Measurements from ENCODE around the gene OR10X1. TPM values are rescaled to one million over a fixed set of nuclear protein-coding genes. Genes with fewer than 3 reads are reported as not detected.

Gene OR10X1, protein sequence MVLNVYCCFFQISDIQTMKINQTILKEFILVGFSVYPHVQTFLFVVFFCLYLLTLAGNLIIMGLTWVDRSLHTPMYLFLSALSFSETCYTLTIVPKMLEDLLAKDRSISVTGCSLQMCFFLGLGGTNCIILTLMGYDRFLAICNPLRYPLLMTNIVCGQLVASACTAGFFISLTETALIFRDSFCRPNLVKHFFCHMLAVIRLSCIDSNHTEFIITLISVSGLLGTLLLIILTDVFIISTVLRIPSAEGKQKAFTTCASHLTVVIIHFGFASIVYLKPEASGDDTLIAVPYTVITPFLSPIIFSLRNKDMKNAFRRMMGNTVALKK
- not detected for polyA plus RNA-seq (2013, experiment 1 of 2)
- not detected for polyA plus RNA-seq (2013, experiment 2 of 2)

DNA sequence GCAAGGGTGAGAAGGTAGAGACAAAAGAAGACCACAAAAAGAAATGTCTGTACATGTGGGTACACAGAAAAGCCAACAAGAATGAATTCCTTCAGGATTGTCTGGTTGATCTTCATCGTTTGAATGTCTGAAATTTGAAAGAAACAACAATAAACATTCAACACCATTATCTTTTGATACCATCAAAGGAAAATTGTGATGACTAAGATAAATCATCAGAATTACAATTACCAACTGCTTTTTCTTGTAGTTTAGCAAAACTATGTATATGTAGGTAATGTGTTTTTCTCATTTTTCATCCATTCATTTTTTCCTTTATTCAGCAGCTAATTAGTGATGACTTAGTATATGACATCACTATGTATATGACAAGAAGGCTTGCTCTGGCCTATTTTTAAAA, at the start of gene OR10X1:
OR10X1 (minus strand) TSS at position 167 of the 400 bp plus-strand sequence; CDS start at position 167, 0 bp downstream.
- no peak within 1 kb of the TSS for H3K27ac ChIP-seq (ENCODE audit: low read depth, low read length, severe bottlenecking)
- peaks cover 6% of the 10 kb centered on the region for H3K4me1 ChIP-seq (ENCODE audit: control insufficient read depth, insufficient read depth, low read length, poor library complexity, severe bottlenecking)
- WGBS, 2 experiments (ENCODE audit: insufficient coverage in 2 of 2): no CpG with 5 or more reads among the region's 1 CpG
- no peaks in the 10 kb centered on the region for H3K36me3 ChIP-seq (ENCODE audit: control insufficient read depth, insufficient read depth, low read length)
- H3K4me3 ChIP-seq (ENCODE audit: extremely low read depth, insufficient read depth, low read length, poor library complexity, severe bottlenecking): no peak within 1 kb of the TSS
- no peaks in the 10 kb centered on the region for H3K9me3 ChIP-seq (ENCODE audit: control insufficient read depth, low read length)

DNA sequence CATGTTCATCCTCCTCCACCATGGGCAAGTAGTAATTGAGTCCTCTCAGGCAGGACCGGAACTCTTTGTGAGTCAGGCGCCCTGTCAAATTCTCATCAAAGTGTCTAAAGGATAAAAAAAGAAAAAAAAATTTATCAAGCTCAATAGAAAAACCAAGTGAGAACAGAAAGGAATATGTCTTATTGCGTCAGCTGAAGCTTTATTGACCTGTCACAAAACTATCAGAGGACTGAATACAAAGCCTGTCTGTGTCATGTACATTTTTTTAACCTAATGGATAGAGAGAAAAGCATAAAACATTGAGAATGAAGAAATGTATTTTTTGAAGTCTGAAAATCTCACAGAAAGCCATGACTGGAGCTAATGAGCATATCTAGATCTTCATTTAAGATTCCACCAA, 34.1 kb upstream of the OR10X1 start:
- H3K36me3 ChIP-seq (ENCODE audit: control insufficient read depth, insufficient read depth, low read length): no peaks in the 10 kb centered on the region
- H3K4me3 ChIP-seq (ENCODE audit: extremely low read depth, insufficient read depth, low read length, poor library complexity, severe bottlenecking): no peak overlapping the region
- WGBS, 2 experiments (ENCODE audit: insufficient coverage in 2 of 2): 80 to 100% methylated on average over 1 of the region's 3 CpGs
- H3K4me1 ChIP-seq (ENCODE audit: control insufficient read depth, insufficient read depth, low read length, poor library complexity, severe bottlenecking): peaks cover 6% of the 10 kb centered on the region
- H3K27ac ChIP-seq (ENCODE audit: low read depth, low read length, severe bottlenecking): no peak overlapping the region
- H3K9me3 ChIP-seq (ENCODE audit: control insufficient read depth, low read length): no peaks in the 10 kb centered on the region

DNA sequence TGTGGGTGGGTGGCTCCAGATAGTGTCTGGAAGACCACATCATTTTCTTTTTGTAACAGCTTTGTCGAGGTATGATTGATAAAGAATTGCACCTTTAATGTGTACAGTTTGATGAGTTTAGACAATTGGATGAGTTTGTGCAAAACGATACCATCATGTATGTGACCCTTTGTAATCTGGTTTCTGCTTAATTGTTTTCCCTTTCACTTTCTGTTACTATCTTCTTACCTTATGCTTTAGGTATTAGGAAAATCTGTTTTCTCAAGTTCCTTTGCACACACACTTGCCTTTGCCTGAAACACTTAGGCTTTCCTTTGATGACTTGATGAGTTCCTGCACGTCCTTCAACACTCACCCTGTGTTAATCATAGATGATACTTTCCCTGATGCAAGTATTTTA, 32.2 kb upstream of the OR10X1 start:
- Histone ChIP-seq H3K36me3 (ENCODE audit: control insufficient read depth, insufficient read depth, low read length) (no peaks in the 10 kb centered on the region), H3K4me1 (ENCODE audit: control insufficient read depth, insufficient read depth, low read length, poor library complexity, severe bottlenecking) (peaks cover 13% of the 10 kb centered on the region), H3K9me3 (ENCODE audit: control insufficient read depth, low read length) (no peaks in the 10 kb centered on the region), H3K27ac (ENCODE audit: low read depth, low read length, severe bottlenecking) (no peak overlapping the region), H3K4me3 (ENCODE audit: extremely low read depth, insufficient read depth, low read length, poor library complexity, severe bottlenecking) (no peak overlapping the region)
- WGBS, 2 experiments (ENCODE audit: insufficient coverage in 2 of 2): 78% methylated on average over 1 of the region's 3 CpGs; no CpG with 5 or more reads in 1 of the 2 experiments

DNA sequence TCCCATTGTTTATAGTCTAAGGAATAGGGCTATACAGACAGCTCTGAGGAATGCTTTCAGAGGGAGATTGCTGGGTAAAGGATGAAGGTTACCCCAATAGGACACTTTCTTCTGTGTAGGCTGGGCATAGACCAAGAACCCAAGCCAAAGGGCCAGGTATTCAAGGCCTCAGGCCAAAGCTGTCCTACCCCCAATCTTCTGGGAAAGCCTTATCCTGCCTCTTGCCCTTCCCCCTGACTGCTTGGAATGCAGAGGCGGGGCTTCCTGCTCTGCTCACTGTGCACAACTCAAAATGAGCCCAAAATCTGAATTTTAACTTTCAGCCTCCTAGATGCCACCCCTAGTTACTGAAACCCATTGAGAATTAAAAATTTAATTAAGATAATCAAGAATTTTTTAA, 27.6 kb upstream of the OR10X1 start:
- WGBS, 2 experiments (ENCODE audit: insufficient coverage in 2 of 2): 71% methylated on average over 1 of the region's 1 CpG; no CpG with 5 or more reads in 1 of the 2 experiments
- Histone ChIP-seq H3K27ac (ENCODE audit: low read depth, low read length, severe bottlenecking) (no peak overlapping the region), H3K4me1 (ENCODE audit: control insufficient read depth, insufficient read depth, low read length, poor library complexity, severe bottlenecking) (peaks cover 13% of the 10 kb centered on the region), H3K36me3 (ENCODE audit: control insufficient read depth, insufficient read depth, low read length) (no peaks in the 10 kb centered on the region), H3K4me3 (ENCODE audit: extremely low read depth, insufficient read depth, low read length, poor library complexity, severe bottlenecking) (no peak overlapping the region), H3K9me3 (ENCODE audit: control insufficient read depth, low read length) (no peaks in the 10 kb centered on the region)

GRCh38 chr1:158604968-158605367, 25.3 kb upstream of the OR10X1 start, which contains the start of gene OR10Z1:
Gene OR10Z1 (plus strand): TSS chr1:158605268. CDS start chr1:158606439, 1,171 bp downstream.
- Histone ChIP-seq H3K27ac (ENCODE audit: low read depth, low read length, severe bottlenecking) (no peak within 1 kb of the TSS), H3K36me3 (ENCODE audit: control insufficient read depth, insufficient read depth, low read length) (no peaks in the 10 kb centered on the region), H3K9me3 (ENCODE audit: control insufficient read depth, low read length) (no peaks in the 10 kb centered on the region), H3K4me1 (ENCODE audit: control insufficient read depth, insufficient read depth, low read length, poor library complexity, severe bottlenecking) (peaks cover 13% of the 10 kb centered on the region), H3K4me3 (ENCODE audit: extremely low read depth, insufficient read depth, low read length, poor library complexity, severe bottlenecking) (no peak within 1 kb of the TSS)
- 71 to 100% methylated on average over 1 of the region's 1 CpG for WGBS, 2 experiments (ENCODE audit: insufficient coverage in 2 of 2)

- WGBS, 2 experiments (ENCODE audit: insufficient coverage in 2 of 2): no CpG with 5 or more reads among the region's 2 CpGs
- Histone ChIP-seq H3K9me3 (ENCODE audit: control insufficient read depth, low read length) (no peaks in the 10 kb centered on the region), H3K4me3 (ENCODE audit: extremely low read depth, insufficient read depth, low read length, poor library complexity, severe bottlenecking) (no peak overlapping the region)
These were observed 21.0 kb upstream of the OR10X1 start for GRCh38 chr1:158600735-158601134.

DNA sequence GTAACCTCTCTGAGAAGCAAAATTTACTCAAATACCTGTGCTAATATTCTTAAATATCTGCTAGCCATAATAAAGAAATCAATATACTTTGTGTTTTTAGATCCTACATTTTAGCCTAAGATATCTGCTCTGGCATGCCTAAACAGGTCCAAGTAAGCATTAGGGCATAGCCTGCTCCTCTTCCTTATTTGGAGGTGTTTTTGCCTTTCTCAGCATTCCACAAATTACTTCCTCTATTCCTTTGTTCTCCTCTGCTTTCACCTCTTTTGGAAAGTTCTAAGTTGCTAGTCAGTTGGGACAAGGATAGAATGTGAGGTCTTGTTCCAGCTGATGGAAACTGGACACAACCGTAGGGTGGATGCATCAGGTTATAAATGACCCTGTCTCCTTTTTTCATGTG, 7.2 kb upstream of the OR10X1 start:
- Histone ChIP-seq H3K4me3 (ENCODE audit: extremely low read depth, insufficient read depth, low read length, poor library complexity, severe bottlenecking) (no peak overlapping the region), H3K36me3 (ENCODE audit: control insufficient read depth, insufficient read depth, low read length) (no peaks in the 10 kb centered on the region), H3K4me1 (ENCODE audit: control insufficient read depth, insufficient read depth, low read length, poor library complexity, severe bottlenecking) (peaks cover 1% of the 10 kb centered on the region), H3K27ac (ENCODE audit: low read depth, low read length, severe bottlenecking) (no peak overlapping the region), H3K9me3 (ENCODE audit: control insufficient read depth, low read length) (peaks cover 7% of the 10 kb centered on the region)
- WGBS, 2 experiments (ENCODE audit: insufficient coverage in 2 of 2): 92 to 100% methylated on average over 1 of the region's 1 CpG

More at GRCh38 chr1:158600735-158601134, 21.0 kb upstream of the OR10X1 start:
- H3K27ac ChIP-seq (ENCODE audit: low read depth, low read length, severe bottlenecking): no peak overlapping the region
- H3K36me3 ChIP-seq (ENCODE audit: control insufficient read depth, insufficient read depth, low read length): no peaks in the 10 kb centered on the region
- H3K4me1 ChIP-seq (ENCODE audit: control insufficient read depth, insufficient read depth, low read length, poor library complexity, severe bottlenecking): no peaks in the 10 kb centered on the region

DNA sequence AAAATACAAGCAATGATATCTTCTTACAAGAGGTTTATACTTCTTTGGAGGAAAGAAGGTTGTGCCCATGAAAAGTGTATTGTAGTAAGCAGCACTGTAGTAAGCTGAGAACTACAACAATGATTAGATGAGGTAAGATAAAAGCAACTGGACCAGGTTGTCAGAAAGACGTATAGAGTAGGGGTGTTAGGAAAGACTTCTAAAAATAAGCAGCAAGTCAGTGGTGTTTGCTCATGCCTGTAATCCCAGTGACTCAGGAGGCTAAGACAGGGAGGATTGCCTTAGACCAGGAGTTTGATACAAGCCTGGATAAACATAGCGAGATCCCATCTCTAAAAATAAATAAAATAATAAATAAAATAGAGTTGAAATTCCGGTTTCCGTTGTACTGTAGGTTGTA, 4.3 kb upstream of the OR10X1 start:
- Histone ChIP-seq H3K36me3 (ENCODE audit: control insufficient read depth, insufficient read depth, low read length) (no peaks in the 10 kb centered on the region), H3K27ac (ENCODE audit: low read depth, low read length, severe bottlenecking) (no peak overlapping the region), H3K9me3 (ENCODE audit: control insufficient read depth, low read length) (peaks cover 7% of the 10 kb centered on the region), H3K4me1 (ENCODE audit: control insufficient read depth, insufficient read depth, low read length, poor library complexity, severe bottlenecking) (peaks cover 6% of the 10 kb centered on the region), H3K4me3 (ENCODE audit: extremely low read depth, insufficient read depth, low read length, poor library complexity, severe bottlenecking) (no peak overlapping the region)
- WGBS, 2 experiments (ENCODE audit: insufficient coverage in 2 of 2): 77% methylated on average over 1 of the region's 4 CpGs; no CpG with 5 or more reads in 1 of the 2 experiments

DNA sequence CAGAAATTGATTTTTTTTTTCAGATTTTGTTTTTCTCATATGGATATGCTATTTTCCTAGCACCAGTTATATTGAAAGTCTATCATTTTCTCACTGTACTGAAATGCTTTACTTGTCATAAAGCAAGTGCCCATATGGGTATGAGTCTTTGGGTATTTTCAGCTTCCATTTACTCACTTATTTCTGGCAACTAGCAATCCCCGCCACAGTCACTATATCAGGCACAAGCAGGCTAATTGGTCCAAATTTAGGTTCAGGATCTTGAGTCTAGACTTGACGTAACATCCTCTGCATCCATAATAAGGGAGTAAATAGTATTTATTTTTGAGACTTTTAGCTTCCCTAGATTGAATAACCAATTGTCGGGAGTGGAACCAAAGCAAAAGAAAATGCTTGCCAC, 2.1 kb downstream of the OR10X1 start:
- Histone ChIP-seq H3K4me1 (ENCODE audit: control insufficient read depth, insufficient read depth, low read length, poor library complexity, severe bottlenecking) (peaks cover 6% of the 10 kb centered on the region), H3K36me3 (ENCODE audit: control insufficient read depth, insufficient read depth, low read length) (no peaks in the 10 kb centered on the region), H3K27ac (ENCODE audit: low read depth, low read length, severe bottlenecking) (no peak overlapping the region), H3K9me3 (ENCODE audit: control insufficient read depth, low read length) (no peaks in the 10 kb centered on the region), H3K4me3 (ENCODE audit: extremely low read depth, insufficient read depth, low read length, poor library complexity, severe bottlenecking) (no peak overlapping the region)
- WGBS, 2 experiments (ENCODE audit: insufficient coverage in 2 of 2): 83 to 100% methylated on average over 1 of the region's 3 CpGs

DNA sequence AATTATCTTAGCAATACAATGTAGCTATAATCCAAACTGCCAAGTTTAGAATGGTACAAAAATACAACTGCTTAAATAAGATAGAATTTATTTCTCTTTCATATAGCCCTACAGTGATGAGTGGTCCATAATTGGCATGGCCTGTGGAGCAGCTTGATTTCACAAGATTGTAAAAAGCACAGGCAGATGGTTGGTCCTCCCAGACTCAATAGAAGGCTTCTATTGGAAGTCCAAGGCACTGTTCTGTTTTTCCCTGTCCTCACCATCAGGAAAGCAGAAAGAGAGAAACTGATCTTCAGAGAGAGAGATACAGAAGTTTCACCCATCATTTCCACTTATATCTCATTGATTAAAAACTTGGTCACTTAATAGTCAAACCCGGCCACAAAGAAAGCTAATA, 7.5 kb downstream of the OR10X1 start:
- no peaks in the 10 kb centered on the region for H3K36me3 ChIP-seq (ENCODE audit: control insufficient read depth, insufficient read depth, low read length)
- no peak overlapping the region for H3K4me3 ChIP-seq (ENCODE audit: extremely low read depth, insufficient read depth, low read length, poor library complexity, severe bottlenecking)
- no CpG with 5 or more reads among the region's 1 CpG for WGBS, 2 experiments (ENCODE audit: insufficient coverage in 2 of 2)
- no peak overlapping the region for H3K27ac ChIP-seq (ENCODE audit: low read depth, low read length, severe bottlenecking)
- no peaks in the 10 kb centered on the region for H3K4me1 ChIP-seq (ENCODE audit: control insufficient read depth, insufficient read depth, low read length, poor library complexity, severe bottlenecking)
- H3K9me3 ChIP-seq (ENCODE audit: control insufficient read depth, low read length): no peaks in the 10 kb centered on the region

- Histone ChIP-seq H3K36me3 (ENCODE audit: control insufficient read depth, insufficient read depth, low read length) (no peaks in the 10 kb centered on the region), H3K4me3 (ENCODE audit: extremely low read depth, insufficient read depth, low read length, poor library complexity, severe bottlenecking) (no peak within 1 kb of the TSS), H3K9me3 (ENCODE audit: control insufficient read depth, low read length) (no peaks in the 10 kb centered on the region), H3K27ac (ENCODE audit: low read depth, low read length, severe bottlenecking) (no peak within 1 kb of the TSS), H3K4me1 (ENCODE audit: control insufficient read depth, insufficient read depth, low read length, poor library complexity, severe bottlenecking) (no peaks in the 10 kb centered on the region)
- 90% methylated on average over 2 of the region's 3 CpGs; no CpG with 5 or more reads in 1 of the 2 experiments for WGBS, 2 experiments (ENCODE audit: insufficient coverage in 2 of 2)
These were observed 9.2 kb downstream of the OR10X1 start, which contains the start of gene OR6P1 for GRCh38 chr1:158570480-158570879. Gene OR6P1 (minus strand): TSS chr1:158570580. CDS start chr1:158563604, 6,976 bp downstream.

All from mesodermal cell (in vitro differentiated cells).